Sigmoid colon (tissue), 7 donors: Measurements from ENCODE around the gene ADCY7. TPM values are rescaled to one million over a fixed set of nuclear protein-coding genes. Genes with fewer than 3 reads are reported as not detected.

Experiments used
- DNase-seq: peaks from one replicate; pipeline ENCODE4 v3.0.0-alpha.2; 2019
- H3K27ac ChIP-seq, 4 donors: fragments of 200-600 bp; sonication (generic); one replicate each; pipeline ENCODE4 v1.5.1; 2016 to 2019; ENCODE audit warnings: mild to moderate bottlenecking in 1 of 4
- H3K27me3 ChIP-seq, 3 donors: fragments of 200-600 bp; sonication (generic); one replicate each; pipeline ENCODE4 v1.5.1; 2019; ENCODE audit warnings: mild to moderate bottlenecking in 1 of 3
- H3K36me3 ChIP-seq, 4 donors: fragments of 200-600 bp; sonication (generic); one replicate each; pipeline ENCODE4 v1.5.1; 2016 to 2019
- H3K4me1 ChIP-seq, 4 donors: fragments of 200-600 bp; sonication (generic); one replicate each; pipeline ENCODE4 v1.5.1; 2017 to 2019
- H3K4me3 ChIP-seq, 4 donors: fragments of 200-600 bp; sonication (generic); one replicate each; pipeline ENCODE4 v1.5.1; 2017 to 2019; ENCODE audit warnings: mild to moderate bottlenecking in 2 of 4, moderate library complexity in 1 of 4
- H3K9me3 ChIP-seq, 4 donors: fragments of 200-600 bp in 3 of 4; sonication (generic) in 3 of 4; one replicate each; pipeline versions ENCODE4 v1.5.1 to v1.6.1; 2013 to 2019
- CTCF ChIP-seq, 4 experiments: fragments of 450-650 bp in 3 of 4; fragments of 200-600 bp in 1 of 4; IDR thresholded peaks; one replicate each; pipeline ENCODE4 v1.5.1; 2016 to 2019; ENCODE audit warnings: antibody characterized with exemption in 4 of 4, mild to moderate bottlenecking in 3 of 4, moderate library complexity in 2 of 4
- EP300 ChIP-seq, 4 donors: sonication (generic); formaldehyde crosslinking; IDR thresholded peaks; one replicate each; pipeline ENCODE4 v1.6.1; 2017; ENCODE audit warnings: antibody characterized with exemption in 4 of 4
- POLR2A ChIP-seq, 2 donors: fragments of 450-650 bp; IDR thresholded peaks; one replicate each; pipeline ENCODE4 v1.6.1; 2016; ENCODE audit warnings: antibody characterized with exemption in 2 of 2, mild to moderate bottlenecking in 2 of 2, moderate library complexity in 2 of 2
- POLR2AphosphoS5 ChIP-seq, 4 donors: sonication (generic); formaldehyde crosslinking; IDR thresholded peaks; one replicate each; pipeline ENCODE4 v1.6.1; 2017; ENCODE audit warnings: antibody characterized with exemption in 4 of 4
- WGBS, 2 donors: extraction: QIAGEN DNeasy Blood & Tissue Kit; methylation state at CpG; one replicate each; pipeline ENCODE4 v1.1.7; 2013; 5-methylcytosine and 5-hydroxymethylcytosine counted together
- intact Hi-C: fragments of 100-400 bp; cut with DNase I; formaldehyde crosslinking; loops from one replicate; pipeline ENCODE4 v1.15.1; 2023
- polyA plus RNA-seq, 3 donors: library from polyadenylated mRNA; stranded (reverse); fragments of 200-250 nt; gene quantifications; one replicate each; pipeline ENCODE4 v1.2.3, GENCODE V29; 2013
- total RNA-seq, 4 donors: library from RNA; depleted of rRNA; stranded (reverse); fragments of >200 nt; gene quantifications; one replicate each; pipeline ENCODE4 v1.1.0, GENCODE V29; 2016
- donor health status: healthy with polysubstance abuse.
- donor health status: Bipolar disorder and iron deficiency.
- donor health status: healthy.

ADCY7 gene
- total and polyA plus RNA-seq, 7 donors, result 1.2 to 24.0 (median 10.2) TPM

- no peak for TF ChIP-seq POLR2AphosphoS5 (IDR thresholded peaks at IDR 0.05)
- TF ChIP-seq EP300 (IDR thresholded peaks at IDR 0.05), result no peak
- no peak for TF ChIP-seq POLR2A (IDR thresholded peaks at IDR 0.05)
- TF ChIP-seq CTCF (IDR thresholded peaks at IDR 0.05), result no peak
- H3K4me1 ChIP-seq, result peaks cover 0 to 12% (median 8%) of the 10 kb centered on the region in 4 donors
- H3K27me3 ChIP-seq, result no peaks in the 10 kb centered on the region
- intact Hi-C loops, result no loop called here
- WGBS, 2 donors, result 52 to 97% methylated on average over 1 of the region's 1 CpG
- no peaks in the 10 kb centered on the region for H3K36me3 ChIP-seq
- H3K27ac ChIP-seq, result no peak overlapping the region
- no peaks in the 10 kb centered on the region for H3K9me3 ChIP-seq
- no peak for DNase-seq
- H3K4me3 ChIP-seq, result no peak overlapping the region
Measured at GRCh38 chr16:50256604-50257003, 9.7 kb upstream of the ADCY7 start.

GRCh38 chr16:50257876-50258275 lies 8.5 kb upstream of the ADCY7 start:
- peaks cover 0 to 12% (median 8%) of the 10 kb centered on the region in 4 donors for H3K4me1 ChIP-seq
- DNase-seq, result no peak
- H3K4me3 ChIP-seq, result no peak overlapping the region
- no peaks in the 10 kb centered on the region for H3K36me3 ChIP-seq
- H3K27ac ChIP-seq, result no peak overlapping the region
- TF ChIP-seq CTCF (IDR thresholded peaks at IDR 0.05), result no peak
- no peak for TF ChIP-seq EP300 (IDR thresholded peaks at IDR 0.05)
- no peak for TF ChIP-seq POLR2A (IDR thresholded peaks at IDR 0.05)
- TF ChIP-seq POLR2AphosphoS5 (IDR thresholded peaks at IDR 0.05), result no peak
- H3K27me3 ChIP-seq, result no peaks in the 10 kb centered on the region
- no peaks in the 10 kb centered on the region for H3K9me3 ChIP-seq
- intact Hi-C loops, result no loop called here
- WGBS, 2 donors, result 92 to 94% methylated on average over 9 of the region's 9 CpGs

GRCh38 chr16:50259334-50260205 lies 6.8 kb upstream of the ADCY7 start:
- 47 to 54% methylated on average over 23 of the region's 23 CpGs for WGBS, 2 donors
- Histone ChIP-seq H3K27ac (peak overlapping the region in 3 of 4 donors; percentile 18 to 45 (median 41)), H3K27me3 (no peaks in the 10 kb centered on the region), H3K4me3 (no peak overlapping the region), H3K9me3 (no peaks in the 10 kb centered on the region), H3K4me1 (peaks cover 0 to 12% (median 8%) of the 10 kb centered on the region in 4 donors), H3K36me3 (no peaks in the 10 kb centered on the region)
- peak; percentile 80 for DNase-seq
- intact Hi-C loops, result no loop called here
- peak in 1 of 4 donors; percentile 15 for TF ChIP-seq POLR2AphosphoS5 (IDR thresholded peaks at IDR 0.05)
- no peak for TF ChIP-seq CTCF (IDR thresholded peaks at IDR 0.05)

- peak; percentile 54 for DNase-seq
- Histone ChIP-seq H3K9me3 (no peaks in the 10 kb centered on the region), H3K27ac (peak overlapping the region in 1 of 4 donors; percentile 45), H3K4me3 (no peak overlapping the region), H3K36me3 (no peaks in the 10 kb centered on the region), H3K27me3 (no peaks in the 10 kb centered on the region), H3K4me1 (peaks cover 0 to 12% (median 8%) of the 10 kb centered on the region in 4 donors)
- WGBS, 2 donors, result 71 to 88% methylated on average over 9 of the region's 9 CpGs
- intact Hi-C loops, result no loop called here
- TF ChIP-seq POLR2AphosphoS5 (IDR thresholded peaks at IDR 0.05) (no peak), EP300 (IDR thresholded peaks at IDR 0.05) (no peak), POLR2A (IDR thresholded peaks at IDR 0.05) (no peak), CTCF (IDR thresholded peaks at IDR 0.05) (no peak)
Measured at GRCh38 chr16:50260206-50261159, 5.9 kb upstream of the ADCY7 start.
